Measurements from ENCODE around the gene CCDC171. TPM values are rescaled to one million over a fixed set of nuclear protein-coding genes. Genes with fewer than 3 reads are reported as not detected.
A peak's percentile ranks its signal among the peaks of the same experiment; 100 is the strongest.

CCDC171 gene
- total RNA-seq, 3 donors from 2014 or later = 3.6 to 4.5 (median 3.6) TPM

DNA sequence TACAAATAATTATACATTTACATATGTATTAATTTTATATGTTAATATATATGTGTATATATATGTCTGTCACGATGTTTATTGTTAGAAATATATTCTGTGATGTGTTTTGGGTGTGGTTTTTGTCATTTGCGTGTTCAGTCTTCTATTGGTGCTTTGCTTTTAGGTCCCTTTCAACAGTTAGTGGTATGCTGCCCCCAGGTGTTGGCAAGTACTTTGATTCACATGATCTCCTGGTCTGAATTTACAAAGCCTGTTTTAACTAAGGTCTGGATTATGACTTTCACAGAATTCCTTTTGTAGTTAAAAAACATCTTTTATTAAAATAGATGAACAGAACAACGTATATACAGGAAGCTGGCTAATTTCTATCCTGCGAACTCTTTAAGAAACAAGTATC lies 271.5 kb downstream of the CCDC171 start:
- Histone ChIP-seq H3K4me1 (ENCODE audit: low read depth) (no peaks in the 10 kb centered on the region), H3K36me3 (ENCODE audit: low read depth) (no peaks in the 10 kb centered on the region), H3K9me3 (no peaks in the 10 kb centered on the region), H3K4me3 (no peak overlapping the region)
- intact Hi-C loops (cut with DNase I, micrococcal nuclease) = no loop called here
- DNase-seq = no peak
- TF ChIP-seq, protein P1, sequence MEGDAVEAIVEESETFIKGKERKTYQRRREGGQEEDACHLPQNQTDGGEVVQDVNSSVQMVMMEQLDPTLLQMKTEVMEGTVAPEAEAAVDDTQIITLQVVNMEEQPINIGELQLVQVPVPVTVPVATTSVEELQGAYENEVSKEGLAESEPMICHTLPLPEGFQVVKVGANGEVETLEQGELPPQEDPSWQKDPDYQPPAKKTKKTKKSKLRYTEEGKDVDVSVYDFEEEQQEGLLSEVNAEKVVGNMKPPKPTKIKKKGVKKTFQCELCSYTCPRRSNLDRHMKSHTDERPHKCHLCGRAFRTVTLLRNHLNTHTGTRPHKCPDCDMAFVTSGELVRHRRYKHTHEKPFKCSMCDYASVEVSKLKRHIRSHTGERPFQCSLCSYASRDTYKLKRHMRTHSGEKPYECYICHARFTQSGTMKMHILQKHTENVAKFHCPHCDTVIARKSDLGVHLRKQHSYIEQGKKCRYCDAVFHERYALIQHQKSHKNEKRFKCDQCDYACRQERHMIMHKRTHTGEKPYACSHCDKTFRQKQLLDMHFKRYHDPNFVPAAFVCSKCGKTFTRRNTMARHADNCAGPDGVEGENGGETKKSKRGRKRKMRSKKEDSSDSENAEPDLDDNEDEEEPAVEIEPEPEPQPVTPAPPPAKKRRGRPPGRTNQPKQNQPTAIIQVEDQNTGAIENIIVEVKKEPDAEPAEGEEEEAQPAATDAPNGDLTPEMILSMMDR (IDR thresholded peaks at IDR 0.05) = no peak
- no peak for ATAC-seq

GRCh38 chr9:15831384-15831783 lies 278.5 kb downstream of the CCDC171 start:
- no peaks in the 10 kb centered on the region for H3K4me1 ChIP-seq (ENCODE audit: low read depth)
- ATAC-seq = no peak
- H3K9me3 ChIP-seq = no peaks in the 10 kb centered on the region
- H3K4me3 ChIP-seq = no peak overlapping the region
- TF ChIP-seq, protein P1 (IDR thresholded peaks at IDR 0.05) = no peak
- intact Hi-C loops (cut with DNase I, micrococcal nuclease) = no loop called here
- H3K36me3 ChIP-seq (ENCODE audit: low read depth) = no peaks in the 10 kb centered on the region
- DNase-seq = no peak

DNA sequence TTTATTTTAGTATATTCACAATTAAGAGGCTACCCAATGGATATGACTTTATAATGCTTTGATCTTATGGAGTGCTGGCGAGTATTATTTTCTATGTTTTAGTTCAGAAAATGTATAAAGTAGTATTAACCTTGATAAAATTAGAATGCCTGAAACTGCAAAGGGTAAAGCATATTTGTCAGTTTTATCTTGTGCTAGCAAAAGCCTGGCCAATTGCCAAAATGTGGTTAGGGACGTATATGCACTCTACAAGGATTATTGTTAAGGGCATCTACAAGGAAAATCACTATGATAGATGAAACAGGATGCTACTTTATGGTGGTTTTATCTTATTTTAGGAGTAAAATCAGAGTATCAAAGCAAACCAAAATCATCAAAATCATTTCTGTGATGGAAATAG lies 281.7 kb downstream of the CCDC171 start:
- no peaks in the 10 kb centered on the region for H3K36me3 ChIP-seq (ENCODE audit: low read depth)
- DNase-seq = no peak
- TF ChIP-seq, protein P1 (IDR thresholded peaks at IDR 0.05) = no peak

GRCh38 chr9:15837079-15837679 lies 284.3 kb downstream of the CCDC171 start:
- Histone ChIP-seq H3K4me3 (no peak overlapping the region), H3K36me3 (ENCODE audit: low read depth) (no peaks in the 10 kb centered on the region), H3K4me1 (ENCODE audit: low read depth) (no peaks in the 10 kb centered on the region), H3K9me3 (no peaks in the 10 kb centered on the region)
- DNase-seq = peak in 1 of 3 donors; percentile 39
- TF ChIP-seq, protein P1 (IDR thresholded peaks at IDR 0.05) = peak; percentile 26
- intact Hi-C loops (cut with DNase I, micrococcal nuclease) = no loop called here
- ATAC-seq = peak; percentile 64

More for the DNA sequence above, 281.7 kb downstream of the CCDC171 start:
- Histone ChIP-seq H3K9me3 (no peaks in the 10 kb centered on the region), H3K4me3 (no peak overlapping the region), H3K4me1 (ENCODE audit: low read depth) (no peaks in the 10 kb centered on the region)
- intact Hi-C loops (cut with DNase I, micrococcal nuclease) = no loop called here
- ATAC-seq = no peak

GRCh38 chr9:15842051-15842450 lies 289.2 kb downstream of the CCDC171 start:
- ATAC-seq = no peak

More at GRCh38 chr9:15842051-15842450, 289.2 kb downstream of the CCDC171 start:
- intact Hi-C loops (cut with DNase I, micrococcal nuclease) = no loop called here
- no peak overlapping the region for H3K4me3 ChIP-seq
- no peaks in the 10 kb centered on the region for H3K4me1 ChIP-seq (ENCODE audit: low read depth)
- no peak for DNase-seq
- no peaks in the 10 kb centered on the region for H3K36me3 ChIP-seq (ENCODE audit: low read depth)
- no peaks in the 10 kb centered on the region for H3K9me3 ChIP-seq
- TF ChIP-seq, protein P1 (IDR thresholded peaks at IDR 0.05) = no peak
